PC-9 (cell line): ENCODE results near the gene SMC2. TPM values are rescaled to one million over a fixed set of nuclear protein-coding genes. Genes with fewer than 3 reads are reported as not detected.

Experiments used
- BruUV-seq: library from RNA; stranded (reverse); fragments of 400-500 nt; replicated peaks from 2 replicates; lab custom pipeline; 2021; lab: Mats Ljungman, UMichigan
- CTCF ChIA-PET: fragments of 300-600 bp; sonication (Branson Sonifier 250); formaldehyde crosslinking; loops from one replicate; lab custom pipeline; 2022; ENCODE audit warnings: antibody characterized with exemption; lab: Charles Lee
- POLR2A ChIA-PET: fragments of 300-600 bp; sonication (Branson Sonifier 250); formaldehyde crosslinking; loops from one replicate; lab custom pipeline; 2022; ENCODE audit warnings: antibody characterized with exemption; ENCODE audit not compliant: unreplicated experiment; lab: Charles Lee
- DNase-seq, 2 experiments: peaks; one replicate each; pipeline versions ENCODE4 v3.0.0 to v3.0.0-alpha.2; 2015 to 2022; ENCODE audit warnings: mixed read lengths in 1 of 2
- H2AFZ ChIP-seq: fragments of 200-600 bp; sonication (generic); 2 replicates; pipeline ENCODE4 v1.8.1; 2017; ENCODE audit warnings: antibody characterized with exemption
- H3F3A ChIP-seq: fragments of 200-600 bp; sonication (generic); 2 replicates; pipeline ENCODE4 v1.8.1; 2017; ENCODE audit warnings: antibody characterized with exemption, mild to moderate bottlenecking, low read depth; ENCODE audit not compliant: insufficient read depth
- H3K27ac ChIP-seq: fragments of 200-600 bp; sonication (generic); 2 replicates; pipeline ENCODE4 v1.6.1; 2016; ENCODE audit warnings: mixed run types
- H3K27me3 ChIP-seq: fragments of 200-600 bp; sonication (generic); 2 replicates; pipeline ENCODE4 v1.6.1; 2016; ENCODE audit warnings: low read depth, mixed run types; ENCODE audit not compliant: insufficient read depth
- H3K36me3 ChIP-seq: fragments of 200-600 bp; sonication (generic); 2 replicates; pipeline ENCODE4 v1.6.1; 2016; ENCODE audit warnings: low read depth, mixed run types
- H3K4me1 ChIP-seq: fragments of 200-600 bp; sonication (generic); replicated peaks from 2 replicates; pipeline ENCODE4 v1.6.1; 2016; ENCODE audit warnings: mixed run types; ENCODE audit not compliant: insufficient read depth
- H3K4me2 ChIP-seq: fragments of 200-600 bp; sonication (generic); 2 replicates; pipeline ENCODE4 v1.6.1; 2017; ENCODE audit warnings: mixed run types
- H3K4me3 ChIP-seq: fragments of 200-600 bp; sonication (generic); 2 replicates; pipeline ENCODE4 v1.6.1; 2016; ENCODE audit warnings: mixed run types
- H3K79me2 ChIP-seq: fragments of 200-600 bp; sonication (generic); 2 replicates; pipeline ENCODE4 v1.6.1; 2017; ENCODE audit warnings: low read depth, mixed run types
- H3K9me2 ChIP-seq: fragments of 200-600 bp; sonication (generic); 2 replicates; pipeline ENCODE4 v1.8.1; 2017; ENCODE audit warnings: mild to moderate bottlenecking; ENCODE audit not compliant: insufficient read depth
- H3K9me3 ChIP-seq: fragments of 200-600 bp; sonication (generic); 2 replicates; pipeline ENCODE4 v1.8.1; 2016; ENCODE audit warnings: low read depth; ENCODE audit not compliant: insufficient read depth
- H4K20me1 ChIP-seq: fragments of 200-600 bp; sonication (generic); 2 replicates; pipeline ENCODE4 v1.8.1; 2017; ENCODE audit not compliant: insufficient read depth
- EZH2 ChIP-seq: fragments of 200-600 bp; sonication (generic); IDR thresholded peaks from 2 replicates; pipeline ENCODE4 v1.8.0; 2017; ENCODE audit warnings: antibody characterized with exemption, low read depth
- intact Hi-C: fragments of 100-400 bp; cut with micrococcal nuclease; formaldehyde crosslinking; loops from one replicate; pipeline ENCODE4 v1.10.0; 2022; ENCODE audit not compliant: unreplicated experiment
- total RNA-seq: library from RNA; stranded (reverse); gene quantifications from 2 replicates; pipeline ENCODE4 v1.2.3, GENCODE V29; 2021
- TF ChIP-seq, protein P1 (sequence below): fragments of 200-600 bp; sonication (generic); conservative IDR thresholded peaks from 2 replicates; pipeline ENCODE4 v1.6.1; 2017; ENCODE audit warnings: mixed run types, antibody characterized with exemption, mild to moderate bottlenecking, moderate library complexity

The SMC2 gene
- total RNA-seq, 1 experiment from 2014 or later, result 40.5 TPM

DNA sequence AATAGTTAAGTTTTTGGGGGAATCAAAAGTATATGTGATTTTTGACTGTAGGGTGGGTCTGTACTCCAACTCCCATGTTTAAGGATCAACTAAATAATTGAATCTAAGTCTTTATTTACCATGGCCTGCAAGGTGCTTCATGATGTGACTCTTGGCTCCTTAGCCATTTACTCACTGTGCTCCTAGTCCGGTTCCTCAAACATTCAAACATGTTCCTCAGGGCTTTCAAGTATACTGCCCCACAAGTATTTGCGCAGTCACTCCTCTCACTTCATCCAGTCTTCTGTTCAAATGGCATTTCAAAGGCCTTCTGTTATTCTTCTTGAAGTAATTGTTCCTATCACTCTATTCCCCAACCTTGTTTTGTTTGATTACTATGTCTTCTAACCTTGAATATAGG is 16.4 kb downstream of the SMC2 start:
- Histone ChIP-seq H3K4me2 (no peak overlapping the region), H2AFZ (no peak overlapping the region), H3K9me3 (no peaks in the 10 kb centered on the region), H4K20me1 (no peaks in the 10 kb centered on the region), H3K27me3 (no peaks in the 10 kb centered on the region), H3K79me2 (no peaks in the 10 kb centered on the region), H3K36me3 (no peaks in the 10 kb centered on the region; the same call in 1 of the 2 replicates), H3K27ac (no peak overlapping the region), H3K4me3 (no peak overlapping the region), H3K4me1 (no peaks in the 10 kb centered on the region), H3F3A (no peaks in the 10 kb centered on the region), H3K9me2 (no peaks in the 10 kb centered on the region)
- TF ChIP-seq EZH2, result no peak
- TF ChIP-seq, protein P1, sequence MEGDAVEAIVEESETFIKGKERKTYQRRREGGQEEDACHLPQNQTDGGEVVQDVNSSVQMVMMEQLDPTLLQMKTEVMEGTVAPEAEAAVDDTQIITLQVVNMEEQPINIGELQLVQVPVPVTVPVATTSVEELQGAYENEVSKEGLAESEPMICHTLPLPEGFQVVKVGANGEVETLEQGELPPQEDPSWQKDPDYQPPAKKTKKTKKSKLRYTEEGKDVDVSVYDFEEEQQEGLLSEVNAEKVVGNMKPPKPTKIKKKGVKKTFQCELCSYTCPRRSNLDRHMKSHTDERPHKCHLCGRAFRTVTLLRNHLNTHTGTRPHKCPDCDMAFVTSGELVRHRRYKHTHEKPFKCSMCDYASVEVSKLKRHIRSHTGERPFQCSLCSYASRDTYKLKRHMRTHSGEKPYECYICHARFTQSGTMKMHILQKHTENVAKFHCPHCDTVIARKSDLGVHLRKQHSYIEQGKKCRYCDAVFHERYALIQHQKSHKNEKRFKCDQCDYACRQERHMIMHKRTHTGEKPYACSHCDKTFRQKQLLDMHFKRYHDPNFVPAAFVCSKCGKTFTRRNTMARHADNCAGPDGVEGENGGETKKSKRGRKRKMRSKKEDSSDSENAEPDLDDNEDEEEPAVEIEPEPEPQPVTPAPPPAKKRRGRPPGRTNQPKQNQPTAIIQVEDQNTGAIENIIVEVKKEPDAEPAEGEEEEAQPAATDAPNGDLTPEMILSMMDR, result no peak
- BruUV-seq, result no TSS peak
- DNase-seq, result no peak
- ChIA-PET POLR2A (no interaction called here), CTCF (no interaction called here)
- intact Hi-C loops, result no loop called here

DNA sequence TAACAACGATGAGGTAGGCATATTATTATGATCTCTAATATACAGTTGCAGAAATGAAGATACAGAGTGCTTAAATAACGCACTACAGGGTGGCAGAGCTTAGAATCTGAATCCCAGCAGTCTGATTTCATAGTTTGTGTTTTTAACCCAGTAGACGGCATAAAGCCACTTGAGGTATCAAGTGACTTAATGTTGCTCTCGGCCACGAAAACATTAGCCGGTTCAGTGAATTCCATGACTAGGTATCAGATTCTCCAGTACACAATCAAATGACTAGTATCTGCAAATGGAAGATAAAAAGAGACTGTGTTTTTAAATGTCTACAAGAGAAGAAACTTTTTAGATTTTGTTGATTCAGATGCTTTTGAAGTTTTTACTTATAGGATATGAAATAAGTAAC is 24.8 kb downstream of the SMC2 start:
- H3K9me3 ChIP-seq, result no peaks in the 10 kb centered on the region
- no TSS peak for BruUV-seq
- H3K4me1 ChIP-seq, result no peaks in the 10 kb centered on the region
- H3K27me3 ChIP-seq, result no peaks in the 10 kb centered on the region
- ChIA-PET POLR2A (no interaction called here), CTCF (no interaction called here)
- H3K27ac ChIP-seq, result no peak overlapping the region
- H3F3A ChIP-seq, result no peaks in the 10 kb centered on the region
- no peak for DNase-seq
- H2AFZ ChIP-seq, result no peak overlapping the region
- no peaks in the 10 kb centered on the region for H4K20me1 ChIP-seq
- H3K79me2 ChIP-seq, result no peaks in the 10 kb centered on the region
- H3K4me3 ChIP-seq, result no peak overlapping the region
- intact Hi-C loops, result no loop called here
- H3K9me2 ChIP-seq, result no peaks in the 10 kb centered on the region
- H3K36me3 ChIP-seq, result peaks cover 17% of the 10 kb centered on the region; the same call in 1 of the 2 replicates
- TF ChIP-seq, protein P1, result no peak
- H3K4me2 ChIP-seq, result no peak overlapping the region

GRCh38 chr9:104121022-104121421 is 26.9 kb downstream of the SMC2 start:
- Histone ChIP-seq H3K36me3 (peaks cover 17% of the 10 kb centered on the region; the same call in 1 of the 2 replicates), H4K20me1 (no peaks in the 10 kb centered on the region), H3K9me2 (no peaks in the 10 kb centered on the region), H3K9me3 (no peaks in the 10 kb centered on the region), H3F3A (no peaks in the 10 kb centered on the region), H2AFZ (no peak overlapping the region), H3K4me3 (no peak overlapping the region), H3K4me1 (no peaks in the 10 kb centered on the region), H3K27ac (no peak overlapping the region), H3K4me2 (no peak overlapping the region), H3K27me3 (no peaks in the 10 kb centered on the region), H3K79me2 (no peaks in the 10 kb centered on the region)
- TF ChIP-seq, protein P1, result no peak
- no peak for TF ChIP-seq EZH2
- CTCF ChIA-PET, result no interaction called here
- DNase-seq, result no peak
- POLR2A ChIA-PET, result no interaction called here
- intact Hi-C loops, result no loop called here
- no TSS peak for BruUV-seq
